ENCODE data around the gene SHBG. TPM values are rescaled to one million over a fixed set of nuclear protein-coding genes. Genes with fewer than 3 reads are reported as not detected.

SHBG gene
- total and polyA plus RNA-seq, 2 of the 4 experiments (the other 2 are of a cell fraction) = 0.36 to 0.38 TPM

- Histone ChIP-seq H3K27me3 (ENCODE audit: control insufficient read depth, insufficient read depth, low read length) (no peaks in the 10 kb centered on the region), H3K14ac (replicated peaks; ENCODE audit: low read depth, low read length) (no peak within 1 kb of the TSS), H4K8ac (ENCODE audit: low read depth in 2 of 2, low read length in 2 of 2) (peak within 1 kb of the TSS in 1 of 2 experiments; percentile 57; a peak in 3 of 4 replicates), H3K4me2 (ENCODE audit: low read depth, low read length) (no peak within 1 kb of the TSS; the same call in 1 of the 2 replicates), H2BK120ac (ENCODE audit: low read depth, low read length) (no peak within 1 kb of the TSS), H3K9ac (ENCODE audit: low read depth, low read length) (peak within 1 kb of the TSS; percentile 30; the same call in 1 of the 2 replicates), H3K36me3 (ENCODE audit: control insufficient read depth, insufficient read depth, low read length) (peaks cover 52% of the 10 kb centered on the region), H2BK15ac (ENCODE audit: low read depth, low read length) (no peak within 1 kb of the TSS), H3K27ac (ENCODE audit: insufficient read depth, low read length) (peak within 1 kb of the TSS; percentile 0; the same call in 1 of the 2 replicates), H3K4me3 (ENCODE audit: insufficient read depth, low read depth, low read length) (no peak within 1 kb of the TSS), H4K5ac (ENCODE audit: low read depth, low read length) (no peak within 1 kb of the TSS), H2BK5ac (ENCODE audit: low read depth, low read length, poor library complexity, severe bottlenecking) (peak within 1 kb of the TSS; percentile 90), H3K4ac (ENCODE audit: low read depth, low read length) (peak within 1 kb of the TSS; percentile 32; the same call in 1 of the 2 replicates), H3K79me1 (ENCODE audit: low read depth in 1 of 2, low read length in 2 of 2) (peaks cover 22 to 58% of the 10 kb centered on the region in 2 experiments), H3K18ac (ENCODE audit: low read depth, low read length) (no peak within 1 kb of the TSS), H3K9me1 (ENCODE audit: insufficient read depth, low read length) (peaks cover 15% of the 10 kb centered on the region), H2BK20ac (ENCODE audit: low read depth, low read length) (no peak within 1 kb of the TSS), H2AFZ (replicated peaks; ENCODE audit: low read length, poor library complexity) (peak within 1 kb of the TSS; percentile 72), H3K56ac (ENCODE audit: extremely low read depth, insufficient read depth, low read length) (no peak within 1 kb of the TSS), H2AK5ac (ENCODE audit: low read depth, low read length) (peak within 1 kb of the TSS; percentile 57), H3K9me3 (ENCODE audit: control insufficient read depth, insufficient read depth, low read length) (no peaks in the 10 kb centered on the region), H3K23ac (ENCODE audit: low read depth, low read length) (no peak within 1 kb of the TSS), H4K91ac (ENCODE audit: insufficient read depth, low read depth, low read length) (peak within 1 kb of the TSS; percentile 3; the same call in 1 of the 2 replicates), H3K4me1 (ENCODE audit: control insufficient read depth, insufficient read depth, low read length) (peaks cover 31% of the 10 kb centered on the region), H2AK9ac (replicated peaks; ENCODE audit: low read depth, low read length, poor library complexity) (peak within 1 kb of the TSS; percentile 91), H4K20me1 (ENCODE audit: insufficient read depth, low read length) (peaks cover 15% of the 10 kb centered on the region)
- DNase-seq (peak; percentile 57), ATAC-seq (ENCODE audit: low read depth) (no peak)
- TF ChIP-seq CTCF (conservative IDR thresholded peaks at IDR 0.05; ENCODE audit: low read depth, low read length) = no peak
- peak; percentile 24 for TF ChIP-seq RCOR1 (IDR thresholded peaks at IDR 0.05; ENCODE audit: insufficient replicate concordance, low read length)
- CTCF ChIA-PET = interaction anchor here (0.6 to 1.5 kb wide), 5 partner anchors 9 to 631 kb away, joined by 3 to 9 read pairs (median 4); no protein-coding TSS in a partner anchor
- dilution Hi-C loops (cut with HindIII; ENCODE audit: low sequenced_read_pairs, unreplicated experiment) (no loop called here), in situ Hi-C loops (cut with MboI; ENCODE audit: low sequenced_read_pairs) (no loop called here), intact Hi-C loops (cut with micrococcal nuclease) (loop anchor here (1.0 to 2.0 kb wide), 2 partner anchors 76 to 309 kb away; partner anchors contain the start of gene SLC2A4)
- POLR2A ChIA-PET (ENCODE audit: unreplicated experiment) = interaction anchor here (0.6 to 1.1 kb wide), 3 partner anchors 10 to 13 kb away, joined by 3 to 6 read pairs (median 6); partner anchors contain the start of gene CD68
- BruUV-seq (replicated peaks) = no TSS peak
- WGBS, 2 experiments (ENCODE audit: extremely low coverage in 2 of 2, insufficient read length in 1 of 2) = 65% methylated on average over 10 of the region's 24 CpGs; no CpG with 5 or more reads in 1 of the 2 experiments
Observed at GRCh38 chr17:7589891-7590691, 39.8 kb upstream of the SHBG start, which contains the start of gene SOX15. TSS of gene SOX15 (minus strand) at chr17:7590094. CDS start at chr17:7589676, 418 bp downstream.
